H1 (cell line): ENCODE measurements around the gene EPB41L3. TPM values are rescaled to one million over a fixed set of nuclear protein-coding genes. Genes with fewer than 3 reads are reported as not detected.

Experiments used
- CTCF ChIA-PET: fragments of 300-600 bp; sonication (Branson Sonifier 250); formaldehyde crosslinking; loops from one replicate; lab custom pipeline; 2021; ENCODE audit not compliant: partially characterized antibody; lab: Charles Lee
- POLR2A ChIA-PET: fragments of 300-600 bp; sonication (Branson Sonifier 250); formaldehyde crosslinking; loops from one replicate; lab custom pipeline; 2021; ENCODE audit warnings: inconsistent platforms; ENCODE audit not compliant: partially characterized antibody; lab: Charles Lee
- DNase-seq, 2 experiments: peaks; one replicate each; pipeline versions ENCODE4 v3.0.0 to v3.0.0-alpha.2; 2010 to 2022; ENCODE audit warnings: low spot score in 2 of 2, low read depth in 1 of 2, mixed read lengths in 1 of 2
- FAIRE-seq: peaks from 2 replicates; lab custom pipeline; 2011; peaks lifted over from hg19 to GRCh38; lab: Jason Lieb, UNC
- H2AFZ ChIP-seq: 2 replicates; pipeline ENCODE4 v1.8.1; 2012; ENCODE audit warnings: low read length, inconsistent platforms
- H2AK5ac ChIP-seq: 2 replicates; pipeline ENCODE4 v1.6.1; 2013; ENCODE audit warnings: low read depth, low read length
- H2BK120ac ChIP-seq: replicated peaks from 2 replicates; pipeline ENCODE3; 2013; ENCODE audit warnings: low read depth, low read length, inconsistent platforms
- H2BK12ac ChIP-seq: 2 replicates; pipeline ENCODE4 v1.6.1; 2013; ENCODE audit warnings: low read depth, low read length
- H2BK15ac ChIP-seq: 2 replicates; pipeline ENCODE4 v1.6.1; 2013; ENCODE audit warnings: low read length
- H2BK20ac ChIP-seq: 2 replicates; pipeline ENCODE4 v1.6.1; 2013; ENCODE audit warnings: low read length
- H2BK5ac ChIP-seq: 2 replicates; pipeline ENCODE4 v1.6.1; 2013; ENCODE audit warnings: low read depth, low read length
- H3K14ac ChIP-seq: 2 replicates; pipeline ENCODE4 v1.6.1; 2013; ENCODE audit warnings: inconsistent platforms; ENCODE audit not compliant: insufficient read length
- H3K18ac ChIP-seq: 2 replicates; pipeline ENCODE4 v1.6.1; 2013; ENCODE audit warnings: low read length; ENCODE audit errors: extremely low read depth
- H3K23ac ChIP-seq: 2 replicates; pipeline ENCODE4 v1.6.1; 2013; ENCODE audit warnings: inconsistent platforms; ENCODE audit not compliant: insufficient read length
- H3K23me2 ChIP-seq: 2 replicates; pipeline ENCODE4 v1.6.1; 2013; ENCODE audit warnings: low read depth, low read length
- H3K27ac ChIP-seq: 2 replicates; pipeline ENCODE4 v1.6.1; 2011; ENCODE audit warnings: low read depth, low read length, inconsistent platforms
- H3K27me3 ChIP-seq, 4 experiments: replicated peaks in 1 of 4; 1 replicate in 1 of 4; 2 replicates in 3 of 4; pipeline versions ENCODE4 v1.6.1 to v1.8.1; 2011 to 2013; ENCODE audit warnings: low read length in 3 of 4, mild to moderate bottlenecking in 3 of 4, inconsistent platforms in 2 of 4, mixed read lengths in 2 of 4, moderate library complexity in 1 of 4; ENCODE audit not compliant: control insufficient read depth in 3 of 4, insufficient read depth in 3 of 4; ENCODE audit errors: extremely low read depth in 1 of 4
- H3K36me3 ChIP-seq, 4 experiments: 2 replicates each; pipeline versions ENCODE4 v1.6.1 to v1.8.1; 2011 to 2013; ENCODE audit warnings: mild to moderate bottlenecking in 4 of 4, low read length in 3 of 4, moderate library complexity in 2 of 4, control low read depth in 1 of 4, inconsistent platforms in 1 of 4; ENCODE audit not compliant: insufficient read depth in 4 of 4, control insufficient read depth in 2 of 4
- H3K4ac ChIP-seq: replicated peaks from 2 replicates; pipeline ENCODE3; 2013; ENCODE audit warnings: low read length, low read depth, mixed read lengths, inconsistent platforms; ENCODE audit not compliant: insufficient read length
- H3K4me1 ChIP-seq, 4 experiments: replicated peaks in 1 of 4; 1 replicate in 1 of 4; 2 replicates in 3 of 4; pipeline versions ENCODE4 v1.6.1 to v1.8.1; 2011 to 2013; ENCODE audit warnings: low read length in 3 of 4, inconsistent platforms in 2 of 4, mixed read lengths in 1 of 4; ENCODE audit not compliant: insufficient read depth in 4 of 4, control insufficient read depth in 3 of 4
- H3K4me2 ChIP-seq, 2 experiments: 2 replicates each; pipeline versions ENCODE4 v1.6.1 to v1.8.1; 2011 to 2013; ENCODE audit warnings: low read depth in 2 of 2, low read length in 2 of 2, control low read depth in 1 of 2, inconsistent platforms in 1 of 2, mild to moderate bottlenecking in 1 of 2; ENCODE audit not compliant: insufficient read depth in 1 of 2
- H3K4me3 ChIP-seq, 4 experiments: fragments of 200-600, 300-600 bp in 1 of 4; sonication (generic), shearing (Covaris generic), sonication (Bioruptor Twin) in 1 of 4; 2 replicates each; pipeline versions ENCODE4 v1.5.1 to v1.8.1; 2011 to 2016; ENCODE audit warnings: low read length in 4 of 4, low read depth in 3 of 4, control low read depth in 2 of 4, inconsistent platforms in 2 of 4, mild to moderate bottlenecking in 2 of 4, mixed read lengths in 1 of 4, moderate library complexity in 1 of 4; ENCODE audit not compliant: insufficient read depth in 2 of 4; ENCODE audit errors: extremely low read depth in 1 of 4
- H3K56ac ChIP-seq: replicated peaks from 2 replicates; pipeline ENCODE3; 2013; ENCODE audit warnings: low read depth, mild to moderate bottlenecking, mixed read lengths, low read length, inconsistent platforms; ENCODE audit not compliant: insufficient read length
- H3K79me1 ChIP-seq: 2 replicates; pipeline ENCODE4 v1.6.1; 2013; ENCODE audit warnings: low read depth, low read length, control low read depth
- H3K79me2 ChIP-seq, 2 experiments: 2 replicates each; pipeline versions ENCODE4 v1.6.1 to v1.8.1; 2012 to 2013; ENCODE audit warnings: low read length in 2 of 2, mild to moderate bottlenecking in 2 of 2, inconsistent platforms in 1 of 2; ENCODE audit not compliant: insufficient read depth in 2 of 2, control insufficient read depth in 1 of 2
- H3K9ac ChIP-seq, 4 experiments: replicated peaks in 1 of 4; 1 replicate in 1 of 4; 2 replicates in 3 of 4; pipeline versions ENCODE4 v1.6.1 to v1.8.1; 2011 to 2013; ENCODE audit warnings: low read depth in 3 of 4, low read length in 3 of 4, control low read depth in 2 of 4, mild to moderate bottlenecking in 2 of 4, moderate library complexity in 2 of 4, inconsistent platforms in 1 of 4; ENCODE audit errors: extremely low read depth in 1 of 4
- H3K9me3 ChIP-seq, 2 experiments: 2 replicates each; pipeline versions ENCODE4 v1.6.1 to v1.8.1; 2012 to 2013; ENCODE audit warnings: mild to moderate bottlenecking in 2 of 2, moderate library complexity in 2 of 2, control low read depth in 1 of 2, inconsistent platforms in 1 of 2, low read depth in 1 of 2, low read length in 1 of 2, mixed read lengths in 1 of 2; ENCODE audit not compliant: insufficient read depth in 2 of 2
- H4K20me1 ChIP-seq, 2 experiments: replicated peaks in 1 of 2; 2 replicates each; pipeline versions ENCODE3 to v1.8.1; 2011 to 2013; ENCODE audit warnings: inconsistent platforms in 2 of 2, low read length in 2 of 2, mild to moderate bottlenecking in 1 of 2; ENCODE audit not compliant: insufficient read depth in 2 of 2, control insufficient read depth in 1 of 2
- H4K5ac ChIP-seq: 2 replicates; pipeline ENCODE4 v1.6.1; 2013; ENCODE audit warnings: low read length, low read depth, mixed read lengths, inconsistent platforms; ENCODE audit not compliant: insufficient read length
- H4K8ac ChIP-seq: 2 replicates; pipeline ENCODE4 v1.8.0; 2013; ENCODE audit warnings: mild to moderate bottlenecking, moderate library complexity, low read length, inconsistent platforms; ENCODE audit not compliant: insufficient read depth; ENCODE audit errors: extremely low read depth
- H4K91ac ChIP-seq: replicated peaks from 2 replicates; pipeline ENCODE3; 2013; ENCODE audit warnings: low read length, mixed read lengths, inconsistent platforms; ENCODE audit not compliant: insufficient read length
- HDAC6 ChIP-seq: IDR thresholded peaks from one replicate; pipeline ENCODE4 v1.7.1; 2012; ENCODE audit warnings: low read depth, mild to moderate bottlenecking, inconsistent platforms, low read length, moderate library complexity
- NRF1 ChIP-seq: IDR thresholded peaks from 2 replicates; pipeline ENCODE4 v1.6.1; 2011; ENCODE audit warnings: mild to moderate bottlenecking, low read depth, low read length, improper control_type of control experiment
- RFX5 ChIP-seq: IDR thresholded peaks from 2 replicates; pipeline ENCODE4 v1.6.1; 2011; ENCODE audit warnings: low read depth, low read length, improper control_type of control experiment, borderline replicate concordance
- SIX5 ChIP-seq: IDR thresholded peaks from 2 replicates; pipeline ENCODE4 v1.6.1; 2011; ENCODE audit warnings: mild to moderate bottlenecking, low read depth, low read length
- SP4 ChIP-seq: IDR thresholded peaks from 2 replicates; pipeline ENCODE4 v1.6.1; 2012; ENCODE audit warnings: low read length, inconsistent platforms
- WGBS, 2 experiments: shearing (Covaris generic) in 1 of 2; methylation state at CpG; one replicate each; pipeline versions ENCODE4 v1.1.6 to v1.1.7; 2013 to 2015; ENCODE audit warnings: low lambda C conversion rate in 2 of 2, mixed read lengths in 2 of 2, inconsistent platforms in 1 of 2, low coverage in 1 of 2, missing lambda C conversion rate in 1 of 2; ENCODE audit not compliant: insufficient replicate concordance in 2 of 2, insufficient coverage in 1 of 2, insufficient read length in 1 of 2; ENCODE audit errors: extremely low coverage in 1 of 2, missing lambda C conversion rate in 1 of 2; 5-methylcytosine and 5-hydroxymethylcytosine counted together
- polyA plus RNA-seq, 7 experiments: library from polyadenylated mRNA; depleted of rRNA in 3 of 7; stranded (reverse) in 5 of 7; unstranded in 2 of 7; fragments of >200 nt in 5 of 7; fragments of 200-250 nt in 2 of 7; gene quantifications; 1 replicate in 5 of 7; 2 replicates in 1 of 7; 4 replicates in 1 of 7; pipeline versions ENCODE4 v1.2.1 to v1.2.3, GENCODE V29; 2011 to 2013; ENCODE audit warnings: missing spikeins in 2 of 7, mixed read lengths in 2 of 7
- total RNA-seq: library from RNA; stranded (reverse); fragmentation: NEBNext Ultra II Directional; extraction: Animal tissue kit (Norgen Biotek cat#: 25700); gene quantifications from 2 replicates; pipeline ENCODE4 v1.2.1, GENCODE V29; 2021

Gene EPB41L3
- total and polyA plus RNA-seq, 2 of the 8 experiments (the other 6 are each of a cell fraction or from before 2014, with no cell fraction given), result 7.9 to 16.1 TPM

GRCh38 chr18:5463390-5463789, 80.4 kb downstream of the EPB41L3 start:
- Histone ChIP-seq H3K36me3 (no peaks in the 10 kb centered on the region), H3K4me2 (no peak overlapping the region), H2AK5ac (no peak overlapping the region), H3K18ac (no peak overlapping the region), H3K4me3 (no peak overlapping the region), H3K79me1 (no peaks in the 10 kb centered on the region), H3K9ac (no peak overlapping the region), H2AFZ (no peak overlapping the region), H4K5ac (no peak overlapping the region), H3K27me3 (no peaks in the 10 kb centered on the region), H4K91ac (no peak overlapping the region), H3K56ac (no peak overlapping the region), H2BK20ac (no peak overlapping the region), H2BK15ac (no peak overlapping the region), H3K23ac (no peak overlapping the region), H4K20me1 (no peaks in the 10 kb centered on the region), H3K79me2 (no peaks in the 10 kb centered on the region), H3K23me2 (no peaks in the 10 kb centered on the region), H3K4ac (no peak overlapping the region), H4K8ac (no peak overlapping the region), H2BK5ac (no peak overlapping the region), H3K27ac (peak overlapping the region; percentile 29; the same call in 1 of the 2 replicates), H2BK120ac (no peak overlapping the region), H2BK12ac (no peak overlapping the region), H3K4me1 (no peaks in the 10 kb centered on the region; a peak in 1 of 7 replicates), H3K9me3 (no peaks in the 10 kb centered on the region), H3K14ac (no peak overlapping the region)
- FAIRE-seq (no peak), DNase-seq (no peak)
- ChIA-PET CTCF (interaction anchor here (0.7 to 2.5 kb wide), 4 partner anchors 12 to 83 kb away, joined by 3 to 6 read pairs (median 4); no protein-coding TSS in a partner anchor), POLR2A (no interaction called here)
- WGBS, 2 experiments, result 97% methylated on average over 5 of the region's 5 CpGs; no CpG with 5 or more reads in 1 of the 2 experiments
- TF ChIP-seq HDAC6 (no peak), SP4 (no peak), RFX5 (no peak), NRF1 (no peak), SIX5 (no peak)
